ENCODE data around the gene CACNA1S. TPM values are rescaled to one million over a fixed set of nuclear protein-coding genes. Genes with fewer than 3 reads are reported as not detected.

The CACNA1S gene
- total RNA-seq, 2 donors from 2014 or later = not detected

- no peak for ATAC-seq
- intact Hi-C loops (cut with DNase I, micrococcal nuclease) = no loop called here
- no peak for DNase-seq
Measured at GRCh38 chr1:201011616-201012015, 100.6 kb downstream of the CACNA1S start.

GRCh38 chr1:201009962-201010645 is 102.1 kb downstream of the CACNA1S start:
- intact Hi-C loops (cut with DNase I, micrococcal nuclease) = no loop called here
- DNase-seq (no peak), ATAC-seq (no peak)

DNA sequence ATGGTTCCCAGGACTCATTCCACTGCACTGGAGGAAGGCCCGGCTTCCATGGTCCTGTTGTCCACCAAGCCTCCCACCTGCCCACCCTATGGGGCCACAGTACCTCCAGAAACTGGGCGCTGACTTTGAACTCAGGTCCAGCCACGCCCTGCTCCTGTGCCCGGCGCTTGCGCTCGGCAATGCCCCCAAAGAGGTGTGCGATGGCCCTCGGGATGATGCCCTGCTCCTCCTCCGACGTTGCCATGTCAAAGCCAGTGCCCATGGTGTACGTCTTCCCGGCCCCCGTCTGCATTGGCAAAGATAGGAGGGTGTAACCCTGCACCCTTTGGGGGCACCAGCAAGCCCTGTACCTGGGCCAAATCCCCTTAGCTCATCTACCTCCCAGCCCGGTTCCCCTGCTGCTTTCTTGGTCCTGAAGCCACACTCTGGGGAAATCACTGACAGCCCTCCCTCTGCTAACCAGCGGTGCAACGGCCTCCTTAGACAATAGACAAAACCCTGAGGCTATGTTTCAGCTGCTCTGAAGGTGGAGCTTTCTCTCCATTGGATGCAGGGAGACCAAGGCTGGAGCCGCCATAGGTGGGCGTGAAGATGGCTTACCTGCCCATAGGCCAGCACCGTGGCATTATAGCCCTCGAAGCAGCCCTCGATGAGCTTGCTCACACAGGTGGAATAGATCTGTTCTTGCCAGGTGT is 103.4 kb downstream of the CACNA1S start:
- ATAC-seq = no peak
- no peak for DNase-seq
- intact Hi-C loops (cut with DNase I, micrococcal nuclease) = no loop called here

DNA sequence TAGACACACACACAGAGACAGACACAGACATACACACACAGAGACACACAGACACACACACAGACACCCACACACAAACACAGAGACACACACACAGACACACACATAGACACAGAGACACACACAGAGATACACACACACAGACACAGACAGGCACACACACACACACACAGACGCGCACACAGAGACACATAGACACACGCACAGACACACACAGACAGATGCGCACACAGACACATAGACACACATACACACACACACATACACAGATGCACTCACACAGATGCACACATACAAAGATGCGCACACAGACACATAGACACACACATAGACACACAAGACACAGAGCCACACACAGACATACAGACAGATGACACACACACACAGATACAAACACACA is 104.7 kb downstream of the CACNA1S start:
- intact Hi-C loops (cut with DNase I, micrococcal nuclease) = no loop called here
- DNase-seq (no peak), ATAC-seq (no peak)

DNA sequence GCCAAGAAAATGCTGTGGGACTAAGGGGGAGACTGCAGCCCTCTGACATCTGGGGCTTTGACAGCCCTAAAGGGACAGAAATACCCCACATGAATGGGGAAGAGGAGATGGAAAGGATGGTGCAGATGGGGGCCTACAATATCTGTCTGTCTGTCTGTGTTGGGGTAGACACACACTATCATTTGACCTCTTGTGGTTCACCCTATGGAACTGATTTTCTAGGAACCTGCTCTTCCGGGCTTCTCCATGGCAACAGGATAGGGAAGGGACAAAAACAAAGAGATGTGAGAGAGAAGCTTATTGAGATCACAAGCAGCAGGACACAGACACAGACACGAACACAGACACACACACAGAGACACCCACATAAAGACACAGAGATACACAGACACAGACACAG is 105.8 kb downstream of the CACNA1S start:
- ATAC-seq (no peak), DNase-seq (no peak)
- intact Hi-C loops (cut with DNase I, micrococcal nuclease) = no loop called here

- intact Hi-C loops (cut with DNase I, micrococcal nuclease) = no loop called here
- DNase-seq (no peak), ATAC-seq (peak; percentile 37)
Measured at GRCh38 chr1:201004732-201005131, 107.5 kb downstream of the CACNA1S start.

GRCh38 chr1:201004154-201004553 is 108.1 kb downstream of the CACNA1S start:
- intact Hi-C loops (cut with DNase I, micrococcal nuclease) = no loop called here
- ATAC-seq (no peak), DNase-seq (no peak)

DNA sequence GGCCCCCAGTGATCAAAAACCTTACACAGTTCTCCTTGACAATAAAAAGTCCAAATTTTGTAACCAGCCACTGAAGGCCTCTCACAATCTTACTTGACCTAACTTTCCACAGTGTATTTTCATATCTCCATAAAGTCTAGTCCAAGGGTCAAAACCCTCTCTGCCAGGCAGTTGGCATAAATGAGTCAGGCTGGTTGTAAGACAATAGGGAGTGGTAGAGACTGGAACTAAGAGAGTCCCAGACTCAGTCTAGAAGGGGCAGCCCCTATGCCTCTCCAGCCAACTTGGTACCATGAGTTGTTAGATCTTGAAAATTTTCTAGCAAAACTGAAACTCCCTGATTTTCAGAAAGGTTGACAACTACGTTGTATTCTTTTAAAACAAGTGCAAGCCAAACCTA is 109.7 kb downstream of the CACNA1S start:
- ATAC-seq (peak; percentile 94), DNase-seq (no peak)
- intact Hi-C loops (cut with DNase I, micrococcal nuclease) = no loop called here

DNA sequence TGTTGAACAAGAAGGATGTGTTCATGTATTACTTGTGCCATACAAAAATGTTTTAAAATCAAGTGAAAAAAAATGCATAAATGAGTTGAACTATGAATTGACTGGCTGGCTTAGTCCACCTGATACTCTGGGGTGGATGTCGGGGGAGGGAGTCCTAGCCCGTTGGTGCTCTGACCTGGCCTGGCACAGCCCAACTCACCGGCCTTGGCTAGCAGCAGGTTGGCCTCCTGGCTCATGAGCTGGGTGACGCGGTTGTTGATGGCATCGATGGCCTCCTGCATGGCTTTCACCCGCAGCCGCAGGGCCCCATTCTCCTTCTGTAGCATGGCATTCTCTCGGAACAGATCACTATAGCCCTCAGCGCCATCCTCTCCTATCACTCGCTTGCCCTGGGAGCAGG is 110.3 kb downstream of the CACNA1S start:
- no peak for DNase-seq
- no peak for ATAC-seq
- intact Hi-C loops (cut with DNase I, micrococcal nuclease) = no loop called here

DNA sequence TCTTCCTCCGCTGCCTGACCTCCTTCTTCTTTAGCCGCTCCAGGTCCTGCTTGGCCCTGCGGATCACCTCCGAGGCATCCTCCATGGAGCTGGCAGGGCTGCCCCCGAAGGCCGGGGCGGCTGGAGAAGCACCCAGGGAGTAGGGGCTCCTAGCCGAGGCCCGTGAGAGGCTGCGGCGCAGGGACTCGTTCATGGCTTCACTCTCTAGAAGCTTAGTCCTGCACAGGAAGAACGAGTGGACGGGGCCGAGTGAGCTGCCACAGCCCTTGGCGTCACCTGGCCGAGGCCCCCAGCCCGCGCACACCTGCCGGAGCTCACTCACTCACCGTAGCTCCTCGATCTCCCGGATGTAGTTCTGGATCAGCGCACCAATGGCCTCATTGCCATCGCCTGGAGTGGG is 111.8 kb downstream of the CACNA1S start:
- DNase-seq (no peak), ATAC-seq (no peak)
- intact Hi-C loops (cut with DNase I, micrococcal nuclease) = no loop called here

DNA sequence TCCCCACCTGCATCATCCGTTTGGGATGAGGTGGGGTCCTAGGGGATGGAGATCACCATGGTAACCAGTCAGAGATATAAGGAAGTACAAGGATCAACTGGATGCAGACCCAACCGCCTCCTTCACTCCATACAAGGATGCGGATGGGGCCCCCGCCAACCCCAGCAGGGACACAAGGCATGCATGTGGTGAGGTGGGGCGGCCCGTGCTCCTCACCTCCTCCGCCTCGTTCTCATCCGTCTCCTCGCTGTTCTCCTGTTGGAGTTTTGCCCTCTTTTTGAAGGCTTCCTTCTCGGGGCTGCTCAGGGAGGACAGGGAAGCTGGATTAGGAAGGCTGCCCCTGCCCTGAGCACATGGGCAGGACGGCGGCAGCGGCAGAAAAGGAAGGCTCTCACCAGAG is 112.6 kb downstream of the CACNA1S start:
- ATAC-seq (no peak), DNase-seq (no peak)
- intact Hi-C loops (cut with DNase I, micrococcal nuclease) = no loop called here

GRCh38 chr1:200998323-200998722 is 113.9 kb downstream of the CACNA1S start:
- no peak for ATAC-seq
- DNase-seq = no peak
- intact Hi-C loops (cut with DNase I, micrococcal nuclease) = no loop called here

- intact Hi-C loops (cut with DNase I, micrococcal nuclease) = no loop called here
- DNase-seq (peak in 1 of 2 donors; percentile 42), ATAC-seq (peak; percentile 82)
Measured at GRCh38 chr1:200992382-200993048, 119.7 kb downstream of the CACNA1S start.

- intact Hi-C loops (cut with DNase I, micrococcal nuclease) = no loop called here
- ATAC-seq = peak; percentile 28
- DNase-seq = no peak
Measured at GRCh38 chr1:200991097-200991614, 121.1 kb downstream of the CACNA1S start.

DNA sequence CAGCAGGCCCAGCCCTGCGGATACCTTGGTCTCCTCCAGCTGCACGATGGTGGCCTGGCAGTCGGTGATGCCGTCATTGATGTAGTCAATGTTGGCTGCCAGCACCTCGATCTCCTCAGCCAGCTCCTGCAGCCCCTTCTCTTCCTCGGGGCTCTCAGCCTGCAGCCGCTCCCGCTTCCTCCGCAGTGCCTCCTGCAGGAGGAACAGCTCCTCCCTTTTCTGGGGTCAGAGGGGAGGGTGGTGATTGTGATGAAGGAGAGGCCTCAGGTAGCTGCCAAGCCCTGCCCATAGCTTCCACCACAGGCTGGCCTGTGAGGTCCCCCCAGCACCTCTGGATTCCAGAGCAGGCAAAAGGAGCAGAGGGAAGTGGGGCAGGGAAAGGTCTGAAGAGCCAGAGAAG is 122.1 kb downstream of the CACNA1S start:
- intact Hi-C loops (cut with DNase I, micrococcal nuclease) = no loop called here
- no peak for DNase-seq

More for the DNA sequence above, 122.1 kb downstream of the CACNA1S start:
- ATAC-seq = no peak

Other genes starting within 250 kb of the CACNA1S start
- gene GPR25, start 239.4 kb downstream of the CACNA1S start, total RNA-seq = under 1 TPM in 1 of 2 donors, not detected in 1; 0.64 TPM
- gene INAVA, start 217.5 kb downstream of the CACNA1S start, total RNA-seq = 100 to 1,000 TPM; 172 to 195 TPM
- gene KIF21B, start 88.7 kb downstream of the CACNA1S start, total RNA-seq = 10 to 100 TPM in 1 of 2 donors, 1 to 10 TPM in 1; 5.5 to 11.0 TPM
- not detected for gene ASCL5, start 14.8 kb upstream of the CACNA1S start, total RNA-seq
- gene TMEM9, start 42.0 kb upstream of the CACNA1S start, total RNA-seq = 10 to 100 TPM; 23.4 to 29.3 TPM
- gene IGFN1, start 78.4 kb upstream of the CACNA1S start, total RNA-seq = under 1 TPM in 1 of 2 donors, not detected in 1; 0.39 TPM
- under 1 TPM; 0.18 to 0.42 TPM for gene PKP1, start 171.1 kb upstream of the CACNA1S start, total RNA-seq

Measured in left colon (tissue), 2 donors.